PFSK-1 (cell line): ENCODE data around the gene POP7.

ENCODE experiments used
- POLR2AphosphoS5 ChIP-seq: IDR thresholded peaks from 2 replicates; pipeline ENCODE4 v1.6.1; 2012; ENCODE audit warnings: low read depth, mild to moderate bottlenecking, control low read depth, low read length, moderate library complexity
- TAF1 ChIP-seq: IDR thresholded peaks from 2 replicates; pipeline ENCODE4 v1.6.1; 2012; ENCODE audit warnings: low read length, control low read depth, borderline replicate concordance; ENCODE audit not compliant: insufficient read depth

GRCh38 chr7:100679129-100679926 lies 26.6 kb upstream of the POP7 start:
- TF ChIP-seq TAF1 (no peak), POLR2AphosphoS5 (peak; percentile 27; the same call in 1 of the 2 replicates)
